ENCODE results near the gene NDUFS5.
"Not testable (repeated sequence)": the region's sequence is repeated elsewhere in the genome, so short reads cannot be mapped to it uniquely, and the experiment has no call there.

The NDUFS5 gene

DNA sequence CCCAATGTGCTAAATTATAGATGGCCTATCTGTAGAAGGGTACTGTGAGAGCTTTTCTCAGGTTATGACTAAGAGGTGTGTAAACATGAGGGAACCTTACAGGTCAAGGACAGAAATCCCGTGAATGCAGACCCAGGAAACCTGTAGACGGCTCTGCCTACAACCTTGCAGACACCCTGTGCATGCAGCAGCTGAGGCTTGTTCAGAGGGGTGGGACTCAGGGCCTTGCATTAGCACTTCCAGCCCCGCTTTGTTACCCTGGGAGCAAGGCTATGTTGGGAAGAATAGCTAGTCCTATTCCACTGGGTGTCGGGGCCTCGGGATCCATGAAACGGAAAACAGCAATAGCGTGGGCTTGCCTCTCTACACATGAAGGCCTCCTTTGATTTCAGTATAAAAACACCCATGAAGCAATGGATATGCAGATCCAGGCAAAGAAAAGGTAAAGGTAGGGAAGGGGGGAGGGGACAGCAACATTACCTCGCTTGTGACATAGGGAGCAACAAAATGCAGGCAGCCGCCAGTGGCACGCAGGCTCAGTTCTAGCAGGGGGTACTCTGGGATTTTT lies 9.5 kb upstream of the NDUFS5 start:
- FAIRE-seq: no peak

DNA sequence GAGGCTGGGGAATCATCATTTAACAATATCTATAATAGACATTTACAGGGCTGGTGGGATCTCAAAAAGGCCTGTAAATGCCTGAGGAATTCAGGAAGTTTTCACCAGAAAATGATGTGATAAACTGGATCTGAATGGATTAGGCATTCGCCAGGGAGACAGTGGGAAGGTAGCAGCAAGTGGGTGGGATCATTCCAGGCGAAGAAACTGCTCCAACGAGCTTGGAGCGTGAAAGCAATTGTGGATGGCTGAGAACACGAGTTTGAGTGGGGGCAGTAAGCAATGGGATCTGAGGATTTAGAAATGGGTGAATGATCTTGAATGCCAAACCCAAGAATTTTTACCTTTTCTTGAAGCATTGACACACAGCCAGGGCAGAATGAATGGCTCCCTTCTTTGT lies 8.9 kb upstream of the NDUFS5 start:
- no peak for FAIRE-seq

DNA sequence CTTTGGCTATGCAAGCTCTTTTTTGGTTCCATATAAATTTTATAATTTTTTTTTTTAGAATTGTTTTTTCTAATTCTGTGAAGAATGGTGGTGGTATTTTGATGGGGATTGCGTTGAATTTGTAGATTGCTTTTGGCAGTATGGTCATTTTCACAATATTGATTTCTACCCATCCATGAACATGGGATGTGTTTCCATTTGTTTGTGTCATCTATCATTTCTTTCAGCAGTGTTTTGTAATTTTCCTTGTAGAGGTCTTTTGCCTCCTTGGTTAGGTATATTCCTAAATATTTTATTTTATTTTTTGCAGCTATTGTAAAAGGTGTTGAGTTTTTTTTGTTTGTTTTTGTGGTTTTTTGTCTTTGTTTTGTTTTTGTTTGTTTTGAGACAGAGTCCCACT lies 5.7 kb upstream of the NDUFS5 start:
- FAIRE-seq: not testable (repeated sequence)

DNA sequence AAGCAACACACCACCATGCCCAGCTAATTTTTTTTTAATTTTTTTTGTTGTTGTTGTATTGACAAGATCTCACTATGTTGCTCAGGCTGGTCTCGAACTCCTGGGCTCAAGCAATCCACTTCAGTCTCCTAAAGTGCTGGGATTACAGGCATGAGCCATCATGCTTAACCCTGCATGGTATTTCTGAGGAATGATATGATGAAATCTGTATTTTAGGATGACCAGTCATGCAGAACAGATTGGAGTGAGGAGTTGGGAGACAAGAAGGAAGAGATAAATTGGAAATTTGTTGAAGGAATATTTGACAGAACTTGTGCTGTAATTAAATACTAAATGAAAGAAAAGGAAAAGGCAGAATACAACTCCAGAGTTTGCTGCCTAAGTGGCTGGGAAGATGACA lies 4.7 kb upstream of the NDUFS5 start:
- FAIRE-seq: no peak

DNA sequence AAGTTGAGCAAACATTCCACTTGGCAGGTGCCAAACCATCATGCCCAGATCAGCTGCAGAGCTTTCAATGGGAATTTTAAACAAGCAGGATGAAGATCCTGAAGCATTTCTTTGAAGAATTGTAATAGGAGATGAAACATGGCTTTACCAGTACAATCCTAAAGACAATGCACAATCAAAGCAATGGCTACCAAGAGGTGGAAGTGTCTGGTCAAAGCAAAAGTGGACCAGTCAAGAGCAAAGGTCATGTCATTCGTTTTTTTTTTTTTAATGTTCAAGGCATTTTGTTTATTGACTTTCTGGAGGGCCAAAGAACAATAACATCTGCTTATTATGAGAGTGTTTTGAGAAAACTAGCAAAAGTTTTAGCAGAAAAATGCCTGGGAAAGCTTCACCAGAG lies 3.0 kb upstream of the NDUFS5 start:
- no peak for FAIRE-seq

DNA sequence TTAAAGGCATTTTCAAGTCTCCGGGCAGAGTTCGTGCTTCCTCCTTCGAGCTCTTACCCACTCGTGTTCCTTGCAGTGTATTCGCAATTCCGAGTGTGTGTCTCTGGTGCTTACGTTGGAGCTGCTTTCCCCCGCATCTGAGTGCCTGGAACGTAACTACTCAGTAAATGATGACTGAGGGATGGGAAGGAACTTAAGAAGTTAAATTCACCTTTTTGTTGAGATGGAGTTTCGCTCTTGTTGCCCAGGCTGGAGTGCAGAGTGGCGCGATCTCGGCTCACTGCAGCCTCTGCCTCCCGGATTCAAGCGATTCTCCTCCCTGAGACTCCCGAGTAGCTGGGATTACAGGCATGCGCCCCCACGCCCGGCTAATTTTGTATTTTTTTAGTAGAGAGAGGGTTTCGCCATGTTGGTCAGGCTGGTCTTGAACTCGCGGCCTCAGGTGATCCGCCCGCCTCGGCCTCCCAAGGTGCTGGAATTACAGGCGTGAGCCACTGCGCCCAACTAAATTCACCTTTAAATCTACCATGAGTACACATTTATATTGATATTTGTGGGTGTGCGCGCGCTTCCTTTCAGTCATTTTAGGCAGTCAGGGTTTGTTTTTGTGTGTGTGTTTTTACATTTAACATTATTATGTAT lies 837 bp downstream of the NDUFS5 start:
- no peak for FAIRE-seq

DNA sequence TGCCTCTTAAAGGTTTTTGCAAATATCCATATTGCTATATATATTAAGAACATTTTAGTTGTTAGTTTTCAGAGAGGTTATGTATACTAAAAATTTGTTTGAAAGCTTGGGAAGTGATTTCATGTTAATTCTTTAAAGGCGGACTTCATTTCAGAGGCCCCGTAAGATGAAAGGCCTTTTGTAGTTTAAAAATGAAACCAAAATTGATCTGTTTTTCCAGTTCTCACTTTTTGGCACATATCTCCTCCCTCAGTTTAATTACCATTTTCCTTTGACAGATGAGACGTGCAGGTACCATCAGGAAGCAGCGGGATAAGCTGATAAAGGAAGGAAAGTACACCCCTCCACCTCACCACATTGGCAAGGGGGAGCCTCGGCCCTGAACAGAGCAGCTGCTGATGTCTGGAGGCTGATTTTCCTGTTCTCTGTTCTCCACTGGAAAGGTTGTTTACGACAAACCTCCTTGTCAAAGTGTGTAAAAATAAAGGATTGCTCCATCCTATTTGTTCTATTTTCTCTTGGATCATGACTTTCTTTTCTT lies 8.0 kb downstream of the NDUFS5 start:
- FAIRE-seq: no peak

DNA sequence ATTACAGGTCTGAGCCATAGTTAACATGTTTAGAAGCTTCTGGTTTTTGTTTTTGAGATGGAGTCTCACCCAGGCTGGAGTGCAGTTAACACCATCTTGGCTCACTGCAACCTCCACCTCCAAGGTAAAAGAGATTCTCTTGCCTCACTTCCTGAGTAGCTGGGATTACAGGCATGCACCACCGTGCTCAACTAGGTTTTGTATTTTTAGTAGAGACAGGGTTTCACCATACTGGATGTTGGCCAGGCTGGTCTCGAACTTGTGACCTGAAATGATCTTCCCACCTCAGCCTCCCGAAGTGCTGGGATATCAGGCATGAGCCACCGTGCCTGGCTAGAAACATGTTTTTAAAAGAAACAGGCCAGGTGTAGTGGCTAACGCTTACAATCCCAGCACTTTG lies 10.5 kb downstream of the NDUFS5 start:
- FAIRE-seq: no peak

DNA sequence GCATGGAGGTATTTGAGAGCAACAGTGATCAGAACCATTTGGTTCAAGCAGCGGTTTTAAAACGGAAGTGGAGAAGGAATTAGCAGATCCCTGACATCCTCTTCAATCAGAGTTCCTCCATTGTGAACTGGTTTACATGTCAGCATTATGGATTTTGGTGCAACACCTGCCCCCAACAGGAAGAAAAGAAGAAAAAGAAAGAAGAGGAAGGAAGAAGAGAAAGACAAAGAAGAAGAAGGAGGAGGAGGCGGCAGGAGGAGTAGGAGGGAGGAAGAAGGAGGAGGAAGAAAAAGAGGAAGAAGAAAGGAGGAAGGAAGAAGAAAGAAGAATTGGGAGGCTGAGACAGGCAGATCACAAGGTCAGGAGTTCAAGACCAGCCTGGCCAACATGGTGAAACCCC lies 17.4 kb downstream of the NDUFS5 start:
- FAIRE-seq: no peak

DNA sequence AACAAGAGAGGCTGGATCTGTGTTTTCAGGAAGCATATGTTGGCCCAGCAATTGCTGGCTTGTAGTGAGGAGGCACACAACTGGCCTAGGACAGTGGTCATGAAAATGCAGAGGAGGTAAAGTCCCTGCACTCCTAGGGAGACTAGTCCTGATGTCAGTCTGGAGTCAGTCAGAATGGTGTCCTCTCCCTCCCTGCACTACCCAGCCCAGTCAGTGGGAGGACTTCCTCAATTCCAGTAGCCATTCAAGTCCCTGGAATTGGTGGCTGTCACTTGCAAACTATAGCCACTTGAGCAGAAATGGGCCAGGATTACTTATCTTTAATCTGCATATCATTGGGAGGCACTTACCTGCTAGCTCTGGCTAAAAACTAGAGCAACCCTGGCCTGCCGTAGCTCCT lies 18.6 kb downstream of the NDUFS5 start:
- no peak for FAIRE-seq

DNA sequence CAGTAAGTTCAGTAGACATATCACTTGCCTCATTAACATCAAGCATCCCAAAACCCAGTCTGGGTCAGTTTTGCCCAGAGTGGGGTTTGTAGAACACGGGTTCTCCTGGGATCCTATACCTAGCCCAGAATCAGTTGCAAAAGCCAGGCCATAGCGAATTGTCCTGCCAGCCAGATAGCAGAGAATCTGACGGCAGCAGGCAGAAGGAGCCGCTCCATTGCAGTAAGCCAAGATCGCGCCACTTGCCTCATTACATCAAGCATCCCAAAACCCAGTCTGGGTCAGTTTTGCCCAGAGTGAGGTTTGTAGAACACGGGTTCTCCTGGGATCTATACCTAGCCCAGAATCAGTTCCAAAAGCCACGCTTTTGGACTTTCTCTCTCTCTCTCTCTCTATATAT lies 19.1 kb downstream of the NDUFS5 start:
- no peak for FAIRE-seq

DNA sequence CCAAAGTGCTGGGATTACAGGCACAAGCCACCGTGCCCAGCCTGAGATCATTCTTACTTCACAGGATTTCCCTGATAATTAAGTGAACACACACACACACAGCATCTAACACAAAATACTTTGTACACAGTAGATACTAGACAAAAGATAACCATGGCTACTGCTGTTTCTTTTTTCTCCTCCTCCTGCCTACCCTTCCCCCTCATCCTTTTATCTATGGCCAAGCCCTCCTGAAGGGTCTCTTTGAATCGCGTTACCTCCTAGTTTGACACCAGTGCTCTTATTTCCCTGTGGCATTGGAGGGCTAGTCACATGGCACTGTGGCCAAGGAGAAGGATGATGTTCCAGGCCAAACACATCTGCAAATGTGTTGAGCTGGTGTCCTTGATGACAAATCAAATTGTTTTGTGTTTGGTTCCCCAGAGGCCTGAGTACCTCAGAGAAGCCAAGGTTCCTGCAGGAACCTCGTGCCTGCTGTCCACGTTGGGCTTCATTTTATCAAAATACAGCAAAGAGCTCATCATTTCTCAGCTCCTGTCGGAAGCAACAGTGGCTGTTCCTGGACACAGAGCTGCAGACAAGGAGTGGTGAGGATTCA lies 20.6 kb downstream of the NDUFS5 start:
- no peak for FAIRE-seq

DNA sequence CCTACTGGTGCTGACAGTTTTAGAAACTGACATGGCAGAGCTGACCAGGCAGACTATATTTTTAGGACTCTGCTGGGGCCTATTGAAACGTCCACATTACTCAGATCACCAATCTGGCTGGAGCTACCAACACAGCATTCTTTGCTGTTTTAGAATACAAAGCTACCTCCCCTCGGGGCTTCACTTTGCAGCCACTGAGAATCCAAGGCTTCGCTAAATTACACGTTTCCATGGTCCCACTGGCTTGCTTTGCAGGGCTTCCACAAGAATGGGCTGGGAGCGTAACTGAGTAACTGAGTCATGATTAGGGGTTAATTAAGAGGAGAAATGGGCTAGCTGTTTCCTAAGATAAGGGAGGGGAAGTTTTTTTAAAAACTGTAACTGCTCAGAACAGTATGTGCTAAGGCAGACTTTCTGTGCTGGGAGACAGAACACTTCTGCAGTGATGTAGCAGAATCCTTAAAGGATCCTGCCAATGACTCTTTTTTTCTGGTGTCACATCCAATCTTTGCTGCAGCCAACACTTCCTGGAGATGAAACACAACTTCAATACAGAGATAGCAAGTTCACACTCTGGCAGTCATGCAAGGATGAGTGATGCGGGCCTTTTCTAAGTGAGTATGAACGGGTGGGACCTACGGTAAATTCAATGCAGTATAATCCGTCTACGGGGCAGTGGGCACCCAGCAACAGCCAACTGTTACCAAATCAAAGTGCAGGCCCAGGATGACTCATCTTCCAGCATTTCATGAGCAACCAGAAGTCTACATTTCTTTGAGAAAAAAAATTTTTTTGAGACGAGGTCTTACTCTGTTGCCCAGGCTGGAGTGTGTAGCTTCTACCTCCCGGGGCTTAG lies 21.5 kb downstream of the NDUFS5 start:
- FAIRE-seq: no peak

DNA sequence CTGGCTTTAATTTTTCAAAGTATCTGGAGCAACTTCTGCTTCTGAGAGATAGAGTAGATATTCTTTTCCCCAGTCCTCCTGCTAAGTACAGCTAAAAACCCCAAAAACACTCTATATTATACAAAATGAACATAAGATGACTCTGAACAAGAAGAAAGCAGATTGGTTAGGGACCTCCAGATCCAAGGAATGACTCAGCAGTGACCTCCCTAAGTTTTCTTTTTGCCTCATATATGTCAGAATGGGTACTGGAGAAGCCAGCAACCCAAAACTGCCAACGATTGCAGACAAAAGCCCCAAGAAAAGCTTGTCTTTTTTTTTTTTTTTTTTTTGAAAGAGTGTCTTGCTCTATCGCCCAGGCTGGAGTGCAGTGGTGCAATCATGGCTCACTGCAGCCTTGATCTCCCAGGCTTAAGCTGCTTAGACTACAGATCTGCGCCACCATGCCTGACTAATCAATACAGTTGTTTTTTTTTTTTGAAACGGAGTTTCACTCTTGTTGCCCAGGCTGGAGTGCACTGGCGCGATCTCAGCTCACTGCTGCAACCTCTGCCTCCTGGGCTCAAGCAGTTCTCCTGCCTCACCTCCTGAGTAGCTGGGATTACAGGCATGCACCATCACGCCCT lies 22.7 kb downstream of the NDUFS5 start:
- no peak for FAIRE-seq

DNA sequence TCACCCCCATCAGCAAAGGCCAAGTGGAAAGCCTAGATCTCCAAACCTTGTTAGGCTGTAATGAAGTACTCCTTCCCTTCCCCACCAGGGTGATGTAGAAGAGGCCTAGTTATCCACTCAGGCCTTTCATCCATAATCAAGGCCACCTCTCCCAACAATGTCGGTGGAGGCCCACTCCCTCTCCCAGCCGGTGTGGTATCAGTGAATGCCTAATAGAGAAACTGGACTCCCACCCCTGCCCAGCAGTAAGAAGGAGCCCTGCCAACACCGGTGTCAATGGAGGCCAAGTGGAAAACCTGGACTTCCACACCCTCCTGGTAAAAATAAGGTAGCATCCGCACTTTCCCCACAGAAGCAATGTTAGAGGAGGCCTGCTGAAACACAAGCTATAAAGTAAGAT lies 23.9 kb downstream of the NDUFS5 start:
- no peak for FAIRE-seq

DNA sequence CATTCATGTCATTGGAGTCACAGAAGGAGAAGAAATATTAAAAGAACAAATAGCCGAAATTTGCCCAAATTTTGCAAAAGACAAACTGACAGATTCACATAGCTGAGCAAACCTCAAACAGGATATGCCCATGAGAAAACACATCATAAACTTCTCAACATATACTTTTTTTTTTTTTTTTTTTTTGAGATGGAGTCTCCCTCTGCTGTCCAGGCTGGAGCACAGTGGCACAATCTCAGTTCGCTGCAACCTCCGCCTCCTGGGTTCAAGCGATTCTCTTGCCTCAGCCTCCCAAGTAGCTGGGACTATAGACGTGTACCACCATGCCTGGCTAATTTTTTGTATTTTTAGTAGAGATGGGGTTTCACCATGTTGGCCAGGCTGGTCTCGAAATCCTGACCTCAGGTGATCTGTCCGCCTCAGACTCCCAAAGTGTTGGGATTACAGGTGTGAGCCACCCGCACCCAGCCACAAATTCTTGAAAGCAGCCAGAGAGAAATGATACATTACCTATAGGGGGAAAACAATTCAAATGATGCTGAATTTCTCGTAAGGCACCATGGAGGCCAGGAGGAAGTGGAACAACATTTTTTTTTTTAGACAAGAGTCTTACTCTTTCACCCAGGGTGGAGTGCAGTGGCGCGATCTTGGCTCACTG lies 25.2 kb downstream of the NDUFS5 start:
- FAIRE-seq: not testable (repeated sequence)

DNA sequence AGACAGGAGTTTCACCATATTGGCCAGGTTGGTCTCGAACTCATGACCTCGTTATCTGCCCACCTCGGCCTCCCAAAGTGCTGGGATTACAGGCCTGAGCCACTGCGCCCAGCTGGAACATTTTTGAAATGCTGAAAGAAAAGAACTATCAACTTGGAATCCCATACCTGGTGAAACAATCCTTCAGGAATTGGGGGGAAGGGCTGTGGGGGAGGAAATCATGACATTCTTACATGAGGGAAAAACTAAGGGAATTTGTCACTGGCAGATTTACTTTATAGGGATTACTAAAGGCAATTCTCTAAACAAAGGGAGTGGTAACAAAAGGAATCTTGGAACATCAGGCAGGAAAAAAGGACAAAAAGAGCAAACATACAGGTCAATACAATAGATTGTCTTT lies 25.8 kb downstream of the NDUFS5 start:
- FAIRE-seq: no peak

DNA sequence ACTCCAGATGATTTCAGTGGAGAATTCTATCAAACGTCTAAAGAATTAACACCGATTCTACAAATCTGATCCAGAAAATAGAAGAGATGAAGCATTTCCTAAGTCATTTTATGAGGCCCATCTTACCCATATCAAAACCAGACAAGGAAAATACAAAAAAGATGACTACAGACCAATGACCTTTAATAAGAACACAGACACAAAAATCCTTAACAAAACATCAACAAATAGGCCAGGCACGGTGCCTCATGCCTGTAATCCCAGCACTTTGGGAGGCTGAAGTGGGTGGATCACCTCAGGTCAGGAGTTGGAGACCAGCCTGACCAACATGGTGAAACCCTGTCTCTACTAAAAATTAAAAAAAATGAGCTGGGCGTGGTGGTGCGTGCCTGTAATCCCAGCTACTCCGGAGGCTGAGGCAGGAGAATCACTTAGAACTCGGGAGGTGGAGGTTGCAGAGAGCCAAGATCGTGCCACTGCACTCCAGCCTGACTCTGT lies 29.1 kb downstream of the NDUFS5 start:
- not testable (repeated sequence) for FAIRE-seq

DNA sequence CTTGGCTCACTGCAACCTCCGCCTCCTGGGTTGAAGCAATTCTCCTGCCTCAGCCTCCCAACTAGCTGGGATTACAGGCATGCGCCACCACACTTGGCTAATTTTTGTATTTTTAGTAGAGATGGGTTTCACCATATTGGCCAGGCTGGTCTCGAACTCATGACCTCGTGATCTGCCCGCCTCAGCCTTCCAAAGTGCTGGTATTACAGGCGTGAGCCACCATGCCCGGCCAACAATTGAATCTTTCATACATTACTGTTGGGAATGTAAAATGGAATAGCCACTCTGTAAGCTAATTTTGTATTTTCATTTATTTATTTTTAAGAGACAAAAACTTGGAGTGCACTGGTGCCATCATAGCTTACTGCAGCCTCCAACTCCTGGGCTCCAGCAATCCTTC lies 35.4 kb downstream of the NDUFS5 start:
- not testable (repeated sequence) for FAIRE-seq

DNA sequence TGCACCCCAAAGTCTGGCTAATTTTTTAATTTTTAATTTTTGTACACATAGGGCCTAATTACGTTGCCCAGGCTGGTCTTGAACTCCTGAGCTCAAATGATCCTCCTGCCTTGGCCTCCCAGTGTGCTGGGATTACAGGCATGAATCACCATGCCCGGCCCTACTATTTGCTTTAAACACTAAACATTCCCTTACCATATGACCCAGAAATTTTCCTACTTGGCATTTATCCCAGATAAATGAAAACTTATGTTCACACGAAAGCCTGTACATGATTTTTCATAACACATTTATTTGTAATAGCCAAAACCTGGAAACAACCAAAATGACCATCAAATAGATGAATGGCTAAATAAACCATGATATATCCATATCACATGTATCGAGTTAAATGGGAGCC lies 35.8 kb downstream of the NDUFS5 start:
- FAIRE-seq: no peak

DNA sequence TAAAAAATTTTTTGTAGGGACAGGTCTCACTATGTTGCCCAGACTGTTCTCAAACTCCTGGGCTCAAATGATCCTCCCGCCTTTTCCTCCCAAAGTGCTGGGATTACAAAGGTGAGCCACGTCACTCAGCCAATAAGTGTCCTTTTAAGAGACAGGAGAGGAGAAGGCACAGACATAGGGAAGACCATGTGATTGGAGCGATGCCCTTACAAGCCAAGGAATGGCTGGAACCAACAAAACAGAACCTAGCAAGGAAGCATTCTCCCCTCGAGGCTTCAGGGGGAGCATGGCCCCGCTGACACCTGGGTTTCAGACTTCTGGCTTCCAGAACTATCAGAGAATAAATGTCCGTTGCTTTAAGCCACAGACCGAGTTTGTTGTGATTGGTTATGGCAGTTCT lies 37.0 kb downstream of the NDUFS5 start:
- no peak for FAIRE-seq

DNA sequence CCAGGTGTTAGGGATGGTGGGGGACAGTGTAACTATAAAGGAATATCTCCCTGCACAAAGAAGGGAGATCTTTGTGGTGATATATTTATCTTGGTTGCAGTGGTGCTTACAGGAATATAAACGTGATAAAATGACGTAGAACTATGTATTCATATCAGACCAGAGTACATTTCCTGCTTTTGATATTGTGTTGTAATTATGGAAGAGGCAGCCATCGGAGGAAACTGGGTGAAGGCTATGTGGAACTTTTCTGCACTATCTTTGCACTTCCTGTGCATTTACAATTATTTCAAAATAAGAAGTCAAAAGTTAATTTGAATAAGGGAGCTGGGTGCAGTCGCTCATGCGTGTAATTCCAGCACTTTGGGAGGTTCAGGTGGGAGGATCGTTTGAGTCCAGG lies 37.6 kb downstream of the NDUFS5 start:
- no peak for FAIRE-seq

All from islet of Langerhans (tissue), 1 donor.